Osteoblast (primary cell): Measurements from ENCODE around the gene NPC1. TPM values are rescaled to one million over a fixed set of nuclear protein-coding genes. Genes with fewer than 3 reads are reported as not detected.
A peak's percentile ranks its signal among the peaks of the same experiment; 100 is the strongest.

Experiments
- DNase-seq: peaks from one replicate; pipeline ENCODE4 v3.0.0; 2011; ENCODE audit warnings: low spot score, mixed read lengths; ENCODE audit not compliant: insufficient read length; ENCODE audit errors: missing footprints
- H2AFZ ChIP-seq: 2 replicates; pipeline ENCODE4 v1.6.0; 2011; ENCODE audit warnings: mild to moderate bottlenecking, low read length
- H3K27ac ChIP-seq: 2 replicates; pipeline ENCODE4 v1.5.1; 2011; ENCODE audit warnings: mild to moderate bottlenecking, low read depth, low read length, moderate library complexity
- H3K27me3 ChIP-seq: 2 replicates; pipeline ENCODE4 v1.6.0; 2012; ENCODE audit warnings: mild to moderate bottlenecking, control low read depth, inconsistent platforms, low read length, moderate library complexity; ENCODE audit not compliant: insufficient read depth
- H3K36me3 ChIP-seq: 2 replicates; pipeline ENCODE4 v1.5.1; 2011; ENCODE audit warnings: mild to moderate bottlenecking, low read length, control low read depth, moderate library complexity; ENCODE audit not compliant: insufficient read depth
- H3K4me1 ChIP-seq: 2 replicates; pipeline ENCODE4 v1.5.1; 2011; ENCODE audit warnings: mild to moderate bottlenecking, low read length, control low read depth, moderate library complexity; ENCODE audit not compliant: insufficient read depth
- H3K4me2 ChIP-seq: 2 replicates; pipeline ENCODE4 v1.6.0; 2011; ENCODE audit warnings: mild to moderate bottlenecking, low read length; ENCODE audit not compliant: insufficient read depth
- H3K4me3 ChIP-seq: fragments of 200-600 bp; sonication (generic); 3 replicates; pipeline ENCODE4 v1.5.1; 2012; ENCODE audit warnings: mild to moderate bottlenecking, low read length, inconsistent platforms; ENCODE audit not compliant: insufficient read depth
- H3K79me2 ChIP-seq: 2 replicates; pipeline ENCODE4 v1.6.0; 2012; ENCODE audit warnings: mild to moderate bottlenecking, low read length, control low read depth, inconsistent platforms; ENCODE audit not compliant: insufficient read depth
- H3K9me3 ChIP-seq: 2 replicates; pipeline ENCODE4 v1.5.1; 2011; ENCODE audit warnings: low read depth, low read length, control low read depth
- H4K20me1 ChIP-seq: 2 replicates; pipeline ENCODE4 v1.6.0; 2012; ENCODE audit warnings: mild to moderate bottlenecking, low read length, control low read depth; ENCODE audit not compliant: insufficient read depth
- total RNA-seq: library from RNA; depleted of rRNA; stranded (reverse); fragments of >200 nt; gene quantifications from 2 replicates; pipeline ENCODE4 v1.2.3, GENCODE V29; 2012
- TF ChIP-seq, protein P1 (sequence below): IDR thresholded peaks from 2 replicates; pipeline ENCODE4 v1.5.1; 2011; ENCODE audit warnings: mild to moderate bottlenecking, low read depth, low read length, moderate library complexity; ENCODE audit errors: extremely low read depth

The NPC1 gene
- total RNA-seq, 1 donor = 136 TPM

- no peaks in the 10 kb centered on the region for H3K4me1 ChIP-seq
- H4K20me1 ChIP-seq = peaks cover 6% of the 10 kb centered on the region
- no peaks in the 10 kb centered on the region for H3K9me3 ChIP-seq
- H3K27me3 ChIP-seq = no peaks in the 10 kb centered on the region
- no peak for DNase-seq
- H3K4me2 ChIP-seq = no peak overlapping the region
- no peak overlapping the region for H3K27ac ChIP-seq
- H2AFZ ChIP-seq = no peak overlapping the region
- H3K4me3 ChIP-seq = no peak overlapping the region
- TF ChIP-seq, protein P1, sequence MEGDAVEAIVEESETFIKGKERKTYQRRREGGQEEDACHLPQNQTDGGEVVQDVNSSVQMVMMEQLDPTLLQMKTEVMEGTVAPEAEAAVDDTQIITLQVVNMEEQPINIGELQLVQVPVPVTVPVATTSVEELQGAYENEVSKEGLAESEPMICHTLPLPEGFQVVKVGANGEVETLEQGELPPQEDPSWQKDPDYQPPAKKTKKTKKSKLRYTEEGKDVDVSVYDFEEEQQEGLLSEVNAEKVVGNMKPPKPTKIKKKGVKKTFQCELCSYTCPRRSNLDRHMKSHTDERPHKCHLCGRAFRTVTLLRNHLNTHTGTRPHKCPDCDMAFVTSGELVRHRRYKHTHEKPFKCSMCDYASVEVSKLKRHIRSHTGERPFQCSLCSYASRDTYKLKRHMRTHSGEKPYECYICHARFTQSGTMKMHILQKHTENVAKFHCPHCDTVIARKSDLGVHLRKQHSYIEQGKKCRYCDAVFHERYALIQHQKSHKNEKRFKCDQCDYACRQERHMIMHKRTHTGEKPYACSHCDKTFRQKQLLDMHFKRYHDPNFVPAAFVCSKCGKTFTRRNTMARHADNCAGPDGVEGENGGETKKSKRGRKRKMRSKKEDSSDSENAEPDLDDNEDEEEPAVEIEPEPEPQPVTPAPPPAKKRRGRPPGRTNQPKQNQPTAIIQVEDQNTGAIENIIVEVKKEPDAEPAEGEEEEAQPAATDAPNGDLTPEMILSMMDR = no peak
- peaks cover 63% of the 10 kb centered on the region for H3K79me2 ChIP-seq
- peaks cover 74% of the 10 kb centered on the region for H3K36me3 ChIP-seq
Measured at GRCh38 chr18:23556145-23556780, 30.0 kb downstream of the NPC1 start.

GRCh38 chr18:23553887-23554286, 32.4 kb downstream of the NPC1 start:
- peaks cover 78% of the 10 kb centered on the region for H3K36me3 ChIP-seq
- no peak overlapping the region for H3K27ac ChIP-seq

DNA sequence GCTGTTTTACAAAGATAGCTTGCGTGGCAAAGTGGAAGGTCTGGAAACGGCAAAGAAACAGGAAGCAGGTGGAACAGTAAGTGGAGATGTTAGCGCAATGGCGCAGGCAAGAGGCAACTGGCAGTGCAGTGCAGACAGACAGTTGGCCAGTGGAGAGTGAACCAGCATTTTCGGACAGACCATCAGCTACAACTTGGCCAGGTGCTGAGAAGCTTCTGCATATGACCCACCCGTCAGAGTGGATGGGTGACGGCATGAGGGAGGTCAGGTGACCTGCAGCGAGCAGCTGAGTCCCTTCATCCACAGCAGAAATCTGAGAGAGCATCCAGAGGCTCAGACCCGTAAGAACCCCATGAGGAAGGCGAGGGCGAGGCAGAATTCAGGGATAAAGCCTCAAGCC, 33.8 kb downstream of the NPC1 start:
- DNase-seq = peak; percentile 69
- no peak overlapping the region for H2AFZ ChIP-seq
- TF ChIP-seq, protein P1 = no peak
- H3K79me2 ChIP-seq = peaks cover 69% of the 10 kb centered on the region
- H3K36me3 ChIP-seq = peaks cover 85% of the 10 kb centered on the region
- peaks cover 10% of the 10 kb centered on the region for H4K20me1 ChIP-seq
- H3K4me1 ChIP-seq = no peaks in the 10 kb centered on the region
- H3K4me3 ChIP-seq = no peak overlapping the region
- no peak overlapping the region for H3K27ac ChIP-seq
- no peaks in the 10 kb centered on the region for H3K27me3 ChIP-seq
- H3K4me2 ChIP-seq = no peak overlapping the region
- H3K9me3 ChIP-seq = no peaks in the 10 kb centered on the region

More at GRCh38 chr18:23553887-23554286, 32.4 kb downstream of the NPC1 start:
- no peak overlapping the region for H2AFZ ChIP-seq
- no peak for DNase-seq
- TF ChIP-seq, protein P1 = no peak
- H3K79me2 ChIP-seq = peaks cover 70% of the 10 kb centered on the region
- H4K20me1 ChIP-seq = peaks cover 6% of the 10 kb centered on the region
- H3K9me3 ChIP-seq = no peaks in the 10 kb centered on the region
- H3K4me2 ChIP-seq = no peak overlapping the region
- no peaks in the 10 kb centered on the region for H3K27me3 ChIP-seq
- no peaks in the 10 kb centered on the region for H3K4me1 ChIP-seq
- no peak overlapping the region for H3K4me3 ChIP-seq

DNA sequence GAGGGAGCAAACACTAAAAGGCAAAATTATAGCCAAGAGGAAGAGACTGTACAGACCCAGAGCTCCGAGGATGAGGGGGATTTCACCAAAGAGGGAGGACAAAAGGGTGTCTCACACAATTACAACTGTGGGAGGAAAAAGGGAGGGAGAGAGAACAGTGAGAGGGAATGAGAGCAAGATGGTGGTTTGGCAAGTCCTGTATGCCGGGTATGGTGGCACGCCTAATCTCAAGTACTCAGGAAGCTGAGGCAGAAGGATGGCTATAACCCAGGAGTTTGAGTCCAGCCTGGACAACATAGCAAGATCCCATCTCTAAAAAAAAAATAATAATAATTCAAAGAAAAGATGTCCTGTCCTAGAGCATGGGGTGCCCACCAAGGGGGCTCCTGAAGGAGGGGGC, 34.3 kb downstream of the NPC1 start:
- Histone ChIP-seq H3K4me2 (no peak overlapping the region), H3K27me3 (no peaks in the 10 kb centered on the region), H3K79me2 (peaks cover 70% of the 10 kb centered on the region), H2AFZ (no peak overlapping the region), H3K4me1 (no peaks in the 10 kb centered on the region), H3K36me3 (peaks cover 89% of the 10 kb centered on the region), H4K20me1 (peaks cover 10% of the 10 kb centered on the region), H3K27ac (no peak overlapping the region), H3K4me3 (no peak overlapping the region), H3K9me3 (no peaks in the 10 kb centered on the region)
- DNase-seq = no peak
- TF ChIP-seq, protein P1 = no peak
